SU-DHL-6 (cell line): Measurements from ENCODE around the gene IQCE.

Source experiments
- H2AFZ ChIP-seq: fragments of 200-600 bp; sonication (generic); 2 replicates; pipeline ENCODE4 v1.6.1; 2014; ENCODE audit warnings: low read depth, mild to moderate bottlenecking, moderate library complexity, mixed read lengths, antibody characterized with exemption, low read length; ENCODE audit not compliant: severe bottlenecking
- H3F3A ChIP-seq: fragments of 200-600 bp; shearing (Covaris generic); 2 replicates; pipeline ENCODE4 v1.6.0; 2016; ENCODE audit warnings: antibody characterized with exemption, mild to moderate bottlenecking; ENCODE audit not compliant: insufficient read depth
- H3K27ac ChIP-seq: fragments of 200-600 bp; sonication (generic); 2 replicates; pipeline ENCODE4 v1.5.1; 2016; ENCODE audit warnings: low read depth, mild to moderate bottlenecking, low read length, moderate library complexity, mixed read lengths
- H3K27me3 ChIP-seq: fragments of 200-600 bp; sonication (generic), shearing (Covaris generic); 2 replicates; pipeline ENCODE4 v1.6.0; 2014; ENCODE audit warnings: mild to moderate bottlenecking, low read length
- H3K36me3 ChIP-seq: fragments of 200-600 bp; sonication (generic); 2 replicates; pipeline ENCODE4 v1.6.1; 2014; ENCODE audit warnings: mild to moderate bottlenecking, low read length, mixed read lengths
- H3K4me2 ChIP-seq: fragments of 300-600, 200-600 bp; shearing (Covaris generic), sonication (generic); 2 replicates; pipeline ENCODE4 v1.6.0; 2014; ENCODE audit warnings: low read length, low read depth, mild to moderate bottlenecking; ENCODE audit not compliant: poor library complexity, severe bottlenecking
- H3K4me3 ChIP-seq: fragments of 200-600 bp; sonication (generic); 2 replicates; pipeline ENCODE4 v1.5.1; 2014; ENCODE audit warnings: antibody characterized with exemption, low read length, mild to moderate bottlenecking, mixed read lengths; ENCODE audit not compliant: insufficient read depth, poor library complexity, severe bottlenecking
- H3K79me2 ChIP-seq: fragments of 200-600 bp; sonication (generic); 2 replicates; pipeline ENCODE4 v1.6.1; 2014; ENCODE audit warnings: mild to moderate bottlenecking, low read length, moderate library complexity; ENCODE audit not compliant: insufficient read depth
- H3K9ac ChIP-seq: fragments of 200-600 bp; sonication (generic); 2 replicates; pipeline ENCODE4 v1.7.0; 2014; ENCODE audit warnings: mild to moderate bottlenecking, low read length
- H3K9me2 ChIP-seq: fragments of 200-600 bp; sonication (generic); replicated peaks from 2 replicates; pipeline ENCODE4 v1.6.1; 2014; ENCODE audit warnings: low read length; ENCODE audit not compliant: insufficient read depth
- H3K9me3 ChIP-seq: fragments of 200-600 bp; sonication (generic); 2 replicates; pipeline ENCODE4 v1.6.1; 2014; ENCODE audit warnings: low read length, mixed read lengths; ENCODE audit not compliant: insufficient read depth
- H4K20me1 ChIP-seq: fragments of 200-600 bp; sonication (generic); 2 replicates; pipeline ENCODE4 v1.6.1; 2014; ENCODE audit warnings: low read depth, mild to moderate bottlenecking, antibody characterized with exemption, low read length, moderate library complexity, mixed read lengths
- CTCF ChIP-seq: fragments of 200-600 bp; sonication (generic); IDR thresholded peaks from one replicate; pipeline ENCODE4 v1.5.1; 2017; ENCODE audit warnings: antibody characterized with exemption, mild to moderate bottlenecking, low read length, moderate library complexity; ENCODE audit not compliant: insufficient read depth, poor library complexity, severe bottlenecking
- EZH2phosphoT487 ChIP-seq: fragments of 200-600 bp; sonication (generic), shearing (Covaris generic); conservative IDR thresholded peaks from 2 replicates; pipeline ENCODE4 v1.6.1; 2018; ENCODE audit warnings: mild to moderate bottlenecking, antibody characterized with exemption, low read length, moderate library complexity, mixed read lengths

IQCE gene

GRCh38 chr7:2545746-2546425, 12.9 kb upstream of the IQCE start:
- H3K9ac ChIP-seq, result no peak overlapping the region
- TF ChIP-seq EZH2phosphoT487, result no peak
- no peak for TF ChIP-seq CTCF
- no peaks in the 10 kb centered on the region for H3K9me2 ChIP-seq
- H3F3A ChIP-seq, result no peaks in the 10 kb centered on the region
- H3K79me2 ChIP-seq, result no peaks in the 10 kb centered on the region
- H3K4me2 ChIP-seq, result no peak overlapping the region
- no peak overlapping the region for H2AFZ ChIP-seq
- no peaks in the 10 kb centered on the region for H3K27me3 ChIP-seq
- H3K27ac ChIP-seq, result no peak overlapping the region
- H3K36me3 ChIP-seq, result 0 out of 2 replicates have a peak, but pooled peaks cover 3% of the 10 kb centered on the region
- H3K4me3 ChIP-seq, result no peak overlapping the region
- no peaks in the 10 kb centered on the region for H3K9me3 ChIP-seq
- H4K20me1 ChIP-seq, result no peaks in the 10 kb centered on the region

GRCh38 chr7:2546776-2547586, 11.8 kb upstream of the IQCE start:
- H3K4me2 ChIP-seq, result no peak overlapping the region
- no peak overlapping the region for H3K4me3 ChIP-seq
- no peaks in the 10 kb centered on the region for H3K79me2 ChIP-seq
- H3F3A ChIP-seq, result no peaks in the 10 kb centered on the region
- no peaks in the 10 kb centered on the region for H3K27me3 ChIP-seq
- H2AFZ ChIP-seq, result no peak overlapping the region
- H3K27ac ChIP-seq, result no peak overlapping the region
- no peak overlapping the region for H3K9ac ChIP-seq
- no peaks in the 10 kb centered on the region for H3K9me3 ChIP-seq
- H3K36me3 ChIP-seq, result 0 out of 2 replicates have a peak, but pooled peaks cover 3% of the 10 kb centered on the region
- H3K9me2 ChIP-seq, result no peaks in the 10 kb centered on the region
- no peaks in the 10 kb centered on the region for H4K20me1 ChIP-seq
- TF ChIP-seq CTCF, result no peak
- no peak for TF ChIP-seq EZH2phosphoT487

- 0 out of 2 replicates have a peak, but pooled peaks cover 1% of the 10 kb centered on the region for H3F3A ChIP-seq
- no peak overlapping the region for H2AFZ ChIP-seq
- H4K20me1 ChIP-seq, result no peaks in the 10 kb centered on the region
- H3K9me2 ChIP-seq, result no peaks in the 10 kb centered on the region
- no peaks in the 10 kb centered on the region for H3K9me3 ChIP-seq
- H3K9ac ChIP-seq, result no peak overlapping the region
- 0 out of 2 replicates have a peak, but pooled peaks cover 3% of the 10 kb centered on the region for H3K36me3 ChIP-seq
- TF ChIP-seq EZH2phosphoT487 (no peak), CTCF (no peak)
- no peak overlapping the region for H3K27ac ChIP-seq
- peaks cover 11% of the 10 kb centered on the region for H3K79me2 ChIP-seq
- no peaks in the 10 kb centered on the region for H3K27me3 ChIP-seq
- no peak overlapping the region for H3K4me3 ChIP-seq
- no peak overlapping the region for H3K4me2 ChIP-seq
Observed at GRCh38 chr7:2551418-2551817, 7.4 kb upstream of the IQCE start.
